DOHH2 (cell line): Measurements from ENCODE around the gene MEIS3.

Source experiments
- H3F3A ChIP-seq: fragments of 200-600 bp; sonication (generic), shearing (Covaris generic); 2 replicates; pipeline ENCODE4 v1.6.0; 2016; ENCODE audit warnings: antibody characterized with exemption, mild to moderate bottlenecking; ENCODE audit not compliant: control insufficient read depth, insufficient read depth
- H3K27ac ChIP-seq: fragments of 200-600 bp; sonication (generic); 2 replicates; pipeline ENCODE4 v1.5.1; 2014; ENCODE audit warnings: low read depth, mild to moderate bottlenecking, low read length, moderate library complexity
- H3K27me3 ChIP-seq: fragments of 200-600 bp; sonication (generic); 2 replicates; pipeline ENCODE4 v1.6.1; 2014; ENCODE audit warnings: mild to moderate bottlenecking, low read length, mixed read lengths; ENCODE audit not compliant: control insufficient read depth
- H3K36me3 ChIP-seq: fragments of 200-600 bp; sonication (generic); 2 replicates; pipeline ENCODE4 v1.6.1; 2014; ENCODE audit warnings: mild to moderate bottlenecking, low read length, moderate library complexity, mixed read lengths; ENCODE audit not compliant: control insufficient read depth
- H3K4me1 ChIP-seq: fragments of 200-600 bp; sonication (generic); 2 replicates; pipeline ENCODE4 v1.6.1; 2014; ENCODE audit warnings: mild to moderate bottlenecking, low read length, mixed read lengths; ENCODE audit not compliant: control insufficient read depth
- H3K4me2 ChIP-seq: fragments of 200-600 bp; sonication (generic); 2 replicates; pipeline ENCODE4 v1.6.0; 2014; ENCODE audit warnings: mild to moderate bottlenecking, low read length, moderate library complexity
- H3K4me3 ChIP-seq: fragments of 200-600 bp; sonication (generic); 2 replicates; pipeline ENCODE4 v1.5.1; 2014; ENCODE audit warnings: mild to moderate bottlenecking, low read length, mixed read lengths
- H3K79me2 ChIP-seq: fragments of 200-600 bp; sonication (generic); 2 replicates; pipeline ENCODE4 v1.6.1; 2014; ENCODE audit warnings: mild to moderate bottlenecking, low read length, mixed read lengths; ENCODE audit not compliant: control insufficient read depth
- H3K9me2 ChIP-seq: fragments of 200-600 bp; sonication (generic); replicated peaks from 2 replicates; pipeline ENCODE4 v1.6.1; 2014; ENCODE audit warnings: mild to moderate bottlenecking, low read length, mixed read lengths; ENCODE audit not compliant: control insufficient read depth
- H3K9me3 ChIP-seq: fragments of 200-600 bp; sonication (generic); 2 replicates; pipeline ENCODE4 v1.6.1; 2014; ENCODE audit warnings: antibody characterized with exemption, low read length, mixed read lengths; ENCODE audit not compliant: control insufficient read depth, insufficient read depth
- H4K20me1 ChIP-seq: fragments of 200-600 bp; sonication (generic); 2 replicates; pipeline ENCODE4 v1.6.0; 2014; ENCODE audit warnings: low read depth, mild to moderate bottlenecking, antibody characterized with exemption, low read length, moderate library complexity; ENCODE audit not compliant: control insufficient read depth, insufficient read depth
- EZH2phosphoT487 ChIP-seq: fragments of 200-600 bp; sonication (generic); IDR thresholded peaks from 2 replicates; pipeline ENCODE4 v1.6.1; 2017; ENCODE audit warnings: borderline replicate concordance, mild to moderate bottlenecking, antibody characterized with exemption, low read length, moderate library complexity, mixed read lengths
- TF ChIP-seq, protein P1 (sequence below): fragments of 200-600 bp; sonication (generic); IDR thresholded peaks from one replicate; pipeline ENCODE4 v1.5.1; 2014; ENCODE audit warnings: antibody characterized with exemption, mild to moderate bottlenecking, low read depth, low read length; ENCODE audit not compliant: poor library complexity, severe bottlenecking

The MEIS3 gene

DNA sequence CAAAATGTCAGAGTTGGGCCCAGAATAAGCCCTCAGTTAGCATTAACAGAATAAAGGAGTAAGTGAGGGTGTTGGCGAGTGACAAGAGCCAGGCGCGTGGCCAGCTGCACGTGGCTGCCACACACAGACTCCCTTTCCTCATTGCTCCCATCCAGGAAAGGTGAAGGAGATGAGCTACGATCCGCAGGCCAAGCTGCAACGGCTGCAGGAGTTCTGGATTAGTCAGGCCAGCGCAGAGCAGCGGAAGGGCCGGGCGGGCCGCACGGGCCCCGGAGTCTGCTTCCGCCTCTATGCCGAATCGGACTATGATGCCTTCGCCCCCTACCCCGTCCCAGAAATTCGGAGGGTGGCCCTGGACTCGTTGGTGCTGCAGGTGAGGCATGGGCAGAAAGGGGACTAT, 57.0 kb downstream of the MEIS3 start:
- Histone ChIP-seq H3K9me3 (no peaks in the 10 kb centered on the region), H3K27me3 (no peaks in the 10 kb centered on the region), H3K9me2 (no peaks in the 10 kb centered on the region), H3K79me2 (peaks cover 23% of the 10 kb centered on the region), H3K27ac (no peak overlapping the region), H3K36me3 (peaks cover 84% of the 10 kb centered on the region), H3F3A (no peaks in the 10 kb centered on the region), H3K4me3 (no peak overlapping the region), H4K20me1 (no peaks in the 10 kb centered on the region), H3K4me1 (no peaks in the 10 kb centered on the region), H3K4me2 (no peak overlapping the region)
- no peak for TF ChIP-seq EZH2phosphoT487
- TF ChIP-seq, protein P1, sequence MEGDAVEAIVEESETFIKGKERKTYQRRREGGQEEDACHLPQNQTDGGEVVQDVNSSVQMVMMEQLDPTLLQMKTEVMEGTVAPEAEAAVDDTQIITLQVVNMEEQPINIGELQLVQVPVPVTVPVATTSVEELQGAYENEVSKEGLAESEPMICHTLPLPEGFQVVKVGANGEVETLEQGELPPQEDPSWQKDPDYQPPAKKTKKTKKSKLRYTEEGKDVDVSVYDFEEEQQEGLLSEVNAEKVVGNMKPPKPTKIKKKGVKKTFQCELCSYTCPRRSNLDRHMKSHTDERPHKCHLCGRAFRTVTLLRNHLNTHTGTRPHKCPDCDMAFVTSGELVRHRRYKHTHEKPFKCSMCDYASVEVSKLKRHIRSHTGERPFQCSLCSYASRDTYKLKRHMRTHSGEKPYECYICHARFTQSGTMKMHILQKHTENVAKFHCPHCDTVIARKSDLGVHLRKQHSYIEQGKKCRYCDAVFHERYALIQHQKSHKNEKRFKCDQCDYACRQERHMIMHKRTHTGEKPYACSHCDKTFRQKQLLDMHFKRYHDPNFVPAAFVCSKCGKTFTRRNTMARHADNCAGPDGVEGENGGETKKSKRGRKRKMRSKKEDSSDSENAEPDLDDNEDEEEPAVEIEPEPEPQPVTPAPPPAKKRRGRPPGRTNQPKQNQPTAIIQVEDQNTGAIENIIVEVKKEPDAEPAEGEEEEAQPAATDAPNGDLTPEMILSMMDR = no peak

DNA sequence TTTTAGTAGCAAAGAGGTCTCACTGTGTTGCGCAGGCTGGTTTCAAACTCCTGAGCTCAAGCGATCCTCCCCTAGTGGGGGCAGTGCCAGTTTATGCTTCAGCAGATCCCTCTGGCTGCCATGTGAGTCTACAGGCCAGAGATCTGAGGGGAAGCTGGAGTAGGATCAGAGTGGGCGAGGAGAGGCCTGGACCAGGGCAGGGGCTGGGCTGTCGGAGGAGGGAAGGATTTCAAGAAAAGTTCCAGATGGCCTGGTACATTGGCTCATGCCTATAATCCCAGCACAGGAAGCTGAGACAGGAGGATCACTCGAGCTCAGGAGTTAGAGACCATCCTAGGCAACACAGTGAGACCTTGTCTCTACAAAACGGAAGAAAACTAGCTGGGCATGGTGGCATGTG, 60.4 kb downstream of the MEIS3 start:
- Histone ChIP-seq H3K9me2 (no peaks in the 10 kb centered on the region), H3F3A (no peaks in the 10 kb centered on the region), H3K27ac (no peak overlapping the region), H3K4me3 (no peak overlapping the region), H3K4me1 (no peaks in the 10 kb centered on the region), H3K27me3 (no peaks in the 10 kb centered on the region), H3K36me3 (peaks cover 90% of the 10 kb centered on the region), H3K79me2 (peaks cover 45% of the 10 kb centered on the region), H3K9me3 (no peaks in the 10 kb centered on the region), H4K20me1 (no peaks in the 10 kb centered on the region), H3K4me2 (no peak overlapping the region)
- no peak for TF ChIP-seq EZH2phosphoT487
- TF ChIP-seq, protein P1 = no peak

DNA sequence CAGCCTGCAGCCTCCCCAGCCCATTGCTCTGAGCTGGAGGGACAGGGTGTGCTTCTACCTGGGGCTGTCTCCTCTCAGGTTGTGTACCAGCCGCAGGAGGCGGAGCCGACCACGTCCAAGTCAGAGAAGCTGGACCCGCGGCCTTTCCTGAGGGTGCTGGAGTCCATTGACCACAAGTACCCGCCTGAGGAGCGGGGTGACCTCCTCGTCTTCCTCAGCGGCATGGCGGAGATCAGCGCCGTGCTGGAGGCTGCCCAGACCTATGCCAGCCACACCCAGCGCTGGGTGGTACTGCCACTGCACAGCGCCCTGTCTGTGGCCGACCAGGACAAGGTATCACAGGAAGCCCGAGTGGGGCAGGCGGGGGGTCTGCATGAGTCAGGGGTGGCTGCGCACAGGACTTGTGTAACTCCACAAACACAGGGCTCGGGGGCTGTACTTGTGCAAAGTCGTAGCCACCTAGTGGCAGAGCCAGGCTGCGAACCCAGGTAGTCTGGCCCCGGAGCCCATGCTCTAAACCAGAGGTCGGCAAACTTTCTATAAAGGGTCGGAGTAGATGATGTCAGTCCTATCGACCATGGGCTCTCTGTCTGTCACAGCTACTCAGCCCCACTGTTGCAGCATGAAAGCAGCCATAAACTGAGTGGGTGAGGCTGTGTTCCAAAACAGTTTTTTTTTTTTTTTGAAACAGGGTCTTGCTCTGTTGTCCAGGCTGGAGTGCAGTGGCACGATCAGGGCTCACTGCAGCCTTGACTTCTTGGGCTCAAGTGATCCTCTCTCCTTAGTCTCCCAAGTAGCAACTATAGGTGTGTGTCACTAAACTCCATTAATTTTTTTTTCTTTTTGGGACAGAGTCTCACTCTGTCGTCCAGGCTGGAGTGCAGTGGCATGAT, 61.3 kb downstream of the MEIS3 start:
- Histone ChIP-seq H3K27me3 (no peaks in the 10 kb centered on the region), H3K9me2 (no peaks in the 10 kb centered on the region), H3K27ac (no peak overlapping the region), H3K4me2 (no peak overlapping the region), H3K4me3 (no peak overlapping the region), H3K9me3 (no peaks in the 10 kb centered on the region), H3F3A (no peaks in the 10 kb centered on the region), H4K20me1 (no peaks in the 10 kb centered on the region), H3K79me2 (peaks cover 53% of the 10 kb centered on the region), H3K36me3 (peaks cover 90% of the 10 kb centered on the region), H3K4me1 (0 out of 2 replicates have a peak, but pooled peaks cover 2% of the 10 kb centered on the region)
- TF ChIP-seq, protein P1 = peak; percentile 60
- TF ChIP-seq EZH2phosphoT487 = no peak
